ENCODE data around the gene MINDY3. TPM values are rescaled to one million over a fixed set of nuclear protein-coding genes. Genes with fewer than 3 reads are reported as not detected.
A peak's percentile ranks its signal among the peaks of the same experiment; 100 is the strongest.

The MINDY3 gene
- polyA plus RNA-seq, 1 experiment, result 28.7 TPM

GRCh38 chr10:15744217-15744865 is 116.0 kb downstream of the MINDY3 start:
- ChIA-PET CTCF (interaction anchor here (1.0 to 1.5 kb wide), 3 partner anchors 20 to 316 kb away, joined by 4 to 6 read pairs (median 5); no protein-coding TSS in a partner anchor), POLR2A (no interaction called here)
- Histone ChIP-seq H3K4me3 (ENCODE audit: low read depth, low read length) (no peak overlapping the region), H3K27ac (ENCODE audit: low read depth, low read length) (no peak overlapping the region), H3K9me3 (ENCODE audit: control insufficient read depth, insufficient read depth, low read length) (no peaks in the 10 kb centered on the region), H3K27me3 (ENCODE audit: control insufficient read depth, insufficient read depth, low read length) (peaks cover 11% of the 10 kb centered on the region)
- TF ChIP-seq CTCF (IDR thresholded peaks at IDR 0.05; ENCODE audit: low read depth, low read length), result peak; percentile 64
- no peak for DNase-seq (ENCODE audit: low read depth, low spot score)

GRCh38 chr10:15743443-15743842 is 116.9 kb downstream of the MINDY3 start:
- no peak for TF ChIP-seq CTCF (IDR thresholded peaks at IDR 0.05; ENCODE audit: low read depth, low read length)
- Histone ChIP-seq H3K4me3 (ENCODE audit: low read depth, low read length) (no peak overlapping the region), H3K27ac (ENCODE audit: low read depth, low read length) (no peak overlapping the region), H3K27me3 (ENCODE audit: control insufficient read depth, insufficient read depth, low read length) (peaks cover 6% of the 10 kb centered on the region), H3K9me3 (ENCODE audit: control insufficient read depth, insufficient read depth, low read length) (no peaks in the 10 kb centered on the region)
- no peak for DNase-seq (ENCODE audit: low read depth, low spot score)
- POLR2A ChIA-PET, result no interaction called here
- CTCF ChIA-PET, result interaction anchor here (1.5 kb wide), 1 partner anchor 19 kb away, joined by 5 read pairs; no protein-coding TSS in a partner anchor

GRCh38 chr10:15742836-15743235 is 117.5 kb downstream of the MINDY3 start:
- DNase-seq (ENCODE audit: low read depth, low spot score), result no peak
- no peak for TF ChIP-seq CTCF (IDR thresholded peaks at IDR 0.05; ENCODE audit: low read depth, low read length)
- CTCF ChIA-PET, result interaction anchor here (0.6 to 1.5 kb wide), 3 partner anchors 13 to 314 kb away, joined by 3 to 5 read pairs (median 3); no protein-coding TSS in a partner anchor
- Histone ChIP-seq H3K27me3 (ENCODE audit: control insufficient read depth, insufficient read depth, low read length) (peaks cover 7% of the 10 kb centered on the region), H3K4me3 (ENCODE audit: low read depth, low read length) (no peak overlapping the region), H3K27ac (ENCODE audit: low read depth, low read length) (no peak overlapping the region), H3K9me3 (ENCODE audit: control insufficient read depth, insufficient read depth, low read length) (no peaks in the 10 kb centered on the region)
- POLR2A ChIA-PET, result no interaction called here

GRCh38 chr10:15742102-15742501 is 118.2 kb downstream of the MINDY3 start:
- Histone ChIP-seq H3K27me3 (ENCODE audit: control insufficient read depth, insufficient read depth, low read length) (peaks cover 13% of the 10 kb centered on the region), H3K27ac (ENCODE audit: low read depth, low read length) (no peak overlapping the region), H3K4me3 (ENCODE audit: low read depth, low read length) (no peak overlapping the region), H3K9me3 (ENCODE audit: control insufficient read depth, insufficient read depth, low read length) (no peaks in the 10 kb centered on the region)
- CTCF ChIA-PET, result interaction anchor here (0.6 to 0.8 kb wide), 2 partner anchors 12 to 314 kb away, joined by 3 read pairs; no protein-coding TSS in a partner anchor
- POLR2A ChIA-PET, result no interaction called here
- no peak for TF ChIP-seq CTCF (IDR thresholded peaks at IDR 0.05; ENCODE audit: low read depth, low read length)
- DNase-seq (ENCODE audit: low read depth, low spot score), result no peak

GRCh38 chr10:15741581-15741980 is 118.7 kb downstream of the MINDY3 start:
- POLR2A ChIA-PET, result no interaction called here
- CTCF ChIA-PET, result no interaction called here
- Histone ChIP-seq H3K9me3 (ENCODE audit: control insufficient read depth, insufficient read depth, low read length) (no peaks in the 10 kb centered on the region), H3K27ac (ENCODE audit: low read depth, low read length) (no peak overlapping the region), H3K4me3 (ENCODE audit: low read depth, low read length) (no peak overlapping the region), H3K27me3 (ENCODE audit: control insufficient read depth, insufficient read depth, low read length) (peaks cover 15% of the 10 kb centered on the region)
- no peak for DNase-seq (ENCODE audit: low read depth, low spot score)
- TF ChIP-seq CTCF (IDR thresholded peaks at IDR 0.05; ENCODE audit: low read depth, low read length), result no peak

All from AG04450 (cell line).